Fibroblast of lung (primary cell): ENCODE results near the gene CUL3. TPM values are rescaled to one million over a fixed set of nuclear protein-coding genes. Genes with fewer than 3 reads are reported as not detected.

Experiments
- DNase-seq, 2 donors: peaks; one replicate each; pipeline versions ENCODE4 v3.0.0 to v3.0.0-alpha.2; 2010; ENCODE audit warnings: low read depth in 2 of 2
- H2AFZ ChIP-seq: 2 replicates; pipeline ENCODE4 v1.5.1; 2012; ENCODE audit warnings: low read length, control low read depth, inconsistent platforms
- H3K27ac ChIP-seq: 2 replicates; pipeline ENCODE4 v1.5.1; 2011; ENCODE audit warnings: low read length, control low read depth; ENCODE audit not compliant: insufficient read depth
- H3K27me3 ChIP-seq: 2 replicates; pipeline ENCODE4 v1.5.1; 2011; ENCODE audit warnings: mild to moderate bottlenecking, low read length; ENCODE audit not compliant: control insufficient read depth, insufficient read depth
- H3K36me3 ChIP-seq: 2 replicates; pipeline ENCODE4 v1.5.1; 2011; ENCODE audit warnings: low read length; ENCODE audit not compliant: control insufficient read depth, insufficient read depth
- H3K4me1 ChIP-seq: 2 replicates; pipeline ENCODE4 v1.5.1; 2011; ENCODE audit warnings: low read length; ENCODE audit not compliant: control insufficient read depth, insufficient read depth; ENCODE audit errors: extremely low read depth
- H3K4me2 ChIP-seq: 2 replicates; pipeline ENCODE4 v1.5.1; 2011; ENCODE audit warnings: low read length, control low read depth; ENCODE audit not compliant: insufficient read depth; ENCODE audit errors: extremely low read depth
- H3K4me3 ChIP-seq, 4 experiments: fragments of 200-600 bp in 1 of 4; sonication (generic) in 1 of 4; replicated peaks in 1 of 4; 2 replicates each; pipeline ENCODE4 v1.5.1; 2011 to 2016; ENCODE audit warnings: low read length in 4 of 4, low read depth in 3 of 4, mild to moderate bottlenecking in 3 of 4, control low read depth in 2 of 4, inconsistent platforms in 1 of 4, mixed read lengths in 1 of 4; ENCODE audit not compliant: insufficient read depth in 1 of 4; ENCODE audit errors: control extremely low read depth in 1 of 4
- H3K79me2 ChIP-seq: 2 replicates; pipeline ENCODE4 v1.5.1; 2012; ENCODE audit warnings: mild to moderate bottlenecking, low read length, inconsistent platforms; ENCODE audit not compliant: control insufficient read depth, insufficient read depth
- H3K9ac ChIP-seq: 2 replicates; pipeline ENCODE4 v1.5.1; 2011; ENCODE audit warnings: mild to moderate bottlenecking, low read length, control low read depth; ENCODE audit not compliant: insufficient read depth
- H3K9me3 ChIP-seq: 2 replicates; pipeline ENCODE4 v1.5.1; 2012; ENCODE audit warnings: low read depth, low read length; ENCODE audit not compliant: control insufficient read depth, insufficient read depth
- H4K20me1 ChIP-seq: 2 replicates; pipeline ENCODE4 v1.5.1; 2011; ENCODE audit warnings: low read length; ENCODE audit not compliant: control insufficient read depth, insufficient read depth; ENCODE audit errors: extremely low read depth
- EZH2 ChIP-seq: IDR thresholded peaks from 2 replicates; pipeline ENCODE4 v1.5.1; 2012; ENCODE audit warnings: low read length, control low read depth, mild to moderate bottlenecking; ENCODE audit errors: missing control alignments
- polyA plus RNA-seq, 2 donors: library from polyadenylated mRNA; depleted of rRNA in 1 of 2; stranded (reverse) in 1 of 2; unstranded in 1 of 2; fragments of >200 nt; gene quantifications; 2 replicates each; pipeline ENCODE4 v1.2.1, GENCODE V29; 2011 to 2012; ENCODE audit warnings: missing spikeins in 1 of 2
- total RNA-seq: library from RNA; depleted of rRNA; stranded (reverse); fragments of >200 nt; gene quantifications from 2 replicates; pipeline ENCODE4 v1.2.1, GENCODE V29; 2014
- TF ChIP-seq, protein P1 (sequence below), 2 donors: IDR thresholded peaks in 1 of 2; conservative IDR thresholded peaks in 1 of 2; 1 replicate in 1 of 2; 2 replicates in 1 of 2; pipeline ENCODE4 v1.5.1; 2011 to 2012; ENCODE audit warnings: low read length in 2 of 2, control low read depth in 1 of 2, inconsistent platforms in 1 of 2, low read depth in 1 of 2, mild to moderate bottlenecking in 1 of 2

Gene CUL3
- total and polyA plus RNA-seq, 2 donors (not counting 1 experiment from before 2014, with no cell fraction given): 65.3 to 69.7 TPM

DNA sequence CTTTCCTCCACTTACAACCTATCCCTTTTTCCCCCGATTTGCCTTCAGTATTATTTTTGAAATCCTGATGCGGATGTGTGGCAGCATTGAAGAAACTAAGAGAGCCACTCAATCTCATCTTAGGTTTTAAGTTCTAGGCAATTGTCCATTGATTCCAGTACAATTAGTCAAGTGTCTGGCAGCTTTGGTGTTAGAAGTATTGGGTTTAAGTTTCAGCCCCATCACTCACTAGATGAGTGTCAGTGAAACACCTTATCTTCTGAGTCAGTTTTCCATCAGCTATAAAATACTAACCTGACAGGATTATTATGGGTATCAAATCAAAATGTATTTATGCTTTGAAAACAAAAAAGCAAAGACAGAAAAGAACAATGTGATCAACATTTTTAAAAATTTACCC lies 16.8 kb upstream of the CUL3 start:
- Histone ChIP-seq H3K9ac (no peak overlapping the region), H2AFZ (no peak overlapping the region), H4K20me1 (no peaks in the 10 kb centered on the region), H3K27me3 (no peaks in the 10 kb centered on the region), H3K36me3 (no peaks in the 10 kb centered on the region), H3K9me3 (no peaks in the 10 kb centered on the region), H3K4me3 (no peak overlapping the region), H3K4me1 (no peaks in the 10 kb centered on the region), H3K79me2 (no peaks in the 10 kb centered on the region), H3K4me2 (no peak overlapping the region), H3K27ac (no peak overlapping the region)
- no peak for DNase-seq
- TF ChIP-seq, protein P1, sequence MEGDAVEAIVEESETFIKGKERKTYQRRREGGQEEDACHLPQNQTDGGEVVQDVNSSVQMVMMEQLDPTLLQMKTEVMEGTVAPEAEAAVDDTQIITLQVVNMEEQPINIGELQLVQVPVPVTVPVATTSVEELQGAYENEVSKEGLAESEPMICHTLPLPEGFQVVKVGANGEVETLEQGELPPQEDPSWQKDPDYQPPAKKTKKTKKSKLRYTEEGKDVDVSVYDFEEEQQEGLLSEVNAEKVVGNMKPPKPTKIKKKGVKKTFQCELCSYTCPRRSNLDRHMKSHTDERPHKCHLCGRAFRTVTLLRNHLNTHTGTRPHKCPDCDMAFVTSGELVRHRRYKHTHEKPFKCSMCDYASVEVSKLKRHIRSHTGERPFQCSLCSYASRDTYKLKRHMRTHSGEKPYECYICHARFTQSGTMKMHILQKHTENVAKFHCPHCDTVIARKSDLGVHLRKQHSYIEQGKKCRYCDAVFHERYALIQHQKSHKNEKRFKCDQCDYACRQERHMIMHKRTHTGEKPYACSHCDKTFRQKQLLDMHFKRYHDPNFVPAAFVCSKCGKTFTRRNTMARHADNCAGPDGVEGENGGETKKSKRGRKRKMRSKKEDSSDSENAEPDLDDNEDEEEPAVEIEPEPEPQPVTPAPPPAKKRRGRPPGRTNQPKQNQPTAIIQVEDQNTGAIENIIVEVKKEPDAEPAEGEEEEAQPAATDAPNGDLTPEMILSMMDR (conservative IDR thresholded peaks at IDR 0.05 in 1 of 2, IDR thresholded peaks at IDR 0.05 in 1 of 2; ENCODE audit: low read depth in 1 of 2, low read length in 2 of 2): no peak
- no peak for TF ChIP-seq EZH2

- no peak overlapping the region for H3K4me2 ChIP-seq
- no peak for DNase-seq
- no peak overlapping the region for H3K9ac ChIP-seq
- H3K4me3 ChIP-seq: no peak overlapping the region
- H3K36me3 ChIP-seq: no peaks in the 10 kb centered on the region
- no peaks in the 10 kb centered on the region for H4K20me1 ChIP-seq
- no peaks in the 10 kb centered on the region for H3K4me1 ChIP-seq
- no peak overlapping the region for H3K27ac ChIP-seq
- no peaks in the 10 kb centered on the region for H3K9me3 ChIP-seq
- no peaks in the 10 kb centered on the region for H3K79me2 ChIP-seq
- no peak overlapping the region for H2AFZ ChIP-seq
- no peaks in the 10 kb centered on the region for H3K27me3 ChIP-seq
- TF ChIP-seq, protein P1 (conservative IDR thresholded peaks at IDR 0.05 in 1 of 2, IDR thresholded peaks at IDR 0.05 in 1 of 2; ENCODE audit: low read depth in 1 of 2, low read length in 2 of 2): no peak
- TF ChIP-seq EZH2: no peak
Observed at GRCh38 chr2:224598678-224599077, 13.5 kb upstream of the CUL3 start.

GRCh38 chr2:224596289-224596688 lies 11.1 kb upstream of the CUL3 start:
- Histone ChIP-seq H3K9me3 (no peaks in the 10 kb centered on the region), H4K20me1 (no peaks in the 10 kb centered on the region), H3K9ac (no peak overlapping the region)

More at GRCh38 chr2:224596289-224596688, 11.1 kb upstream of the CUL3 start:
- H3K4me2 ChIP-seq: no peak overlapping the region
- no peaks in the 10 kb centered on the region for H3K4me1 ChIP-seq
- H3K36me3 ChIP-seq: no peaks in the 10 kb centered on the region
- H3K27me3 ChIP-seq: no peaks in the 10 kb centered on the region
- DNase-seq: no peak
- no peak for TF ChIP-seq EZH2
- TF ChIP-seq, protein P1 (conservative IDR thresholded peaks at IDR 0.05 in 1 of 2, IDR thresholded peaks at IDR 0.05 in 1 of 2; ENCODE audit: low read depth in 1 of 2, low read length in 2 of 2): no peak
- H3K4me3 ChIP-seq: no peak overlapping the region
- H2AFZ ChIP-seq: no peak overlapping the region
- no peaks in the 10 kb centered on the region for H3K79me2 ChIP-seq
- no peak overlapping the region for H3K27ac ChIP-seq
